Neural cell (in vitro differentiated cells): ENCODE measurements around the gene BPI. TPM values are rescaled to one million over a fixed set of nuclear protein-coding genes. Genes with fewer than 3 reads are reported as not detected.

Experiments
- H2AFZ ChIP-seq: fragments of 200-600, 300-800 bp; sonication (generic), shearing (Covaris generic); 2 replicates; pipeline ENCODE4 v1.6.0; 2014; ENCODE audit warnings: low read depth, mild to moderate bottlenecking, antibody characterized with exemption, low read length, moderate library complexity
- H3F3A ChIP-seq: fragments of 200-600 bp; shearing (Covaris generic); 2 replicates; pipeline ENCODE4 v1.6.1; 2016; ENCODE audit warnings: mild to moderate bottlenecking, moderate library complexity, mixed read lengths, antibody characterized with exemption, low read length; ENCODE audit not compliant: insufficient read depth, poor library complexity, severe bottlenecking
- H3K27ac ChIP-seq: fragments of 200-600, 300-800 bp; sonication (generic), shearing (Covaris generic); 2 replicates; pipeline ENCODE4 v1.5.1; 2014; ENCODE audit warnings: mild to moderate bottlenecking, low read length, moderate library complexity
- H3K27me3 ChIP-seq: fragments of 300-800, 200-600 bp; sonication (generic), shearing (Covaris generic); 2 replicates; pipeline ENCODE4 v1.6.0; 2014; ENCODE audit warnings: mild to moderate bottlenecking, low read depth, low read length, moderate library complexity; ENCODE audit not compliant: insufficient read depth
- H3K36me3 ChIP-seq: fragments of 300-800, 200-600 bp; sonication (generic), shearing (Covaris generic); 2 replicates; pipeline ENCODE4 v1.5.1; 2014; ENCODE audit warnings: mild to moderate bottlenecking, antibody characterized with exemption, low read length, moderate library complexity; ENCODE audit not compliant: insufficient read depth
- H3K4me2 ChIP-seq: fragments of 300-800, 200-600 bp; sonication (generic), shearing (Covaris generic); 2 replicates; pipeline ENCODE4 v1.6.0; 2014; ENCODE audit warnings: mild to moderate bottlenecking, low read length
- H3K4me3 ChIP-seq: fragments of 300-800, 200-600 bp; sonication (generic), shearing (Covaris generic); 2 replicates; pipeline ENCODE4 v1.5.1; 2014; ENCODE audit warnings: mild to moderate bottlenecking, low read length, moderate library complexity
- H3K79me2 ChIP-seq: fragments of 200-600 bp; shearing (Covaris generic); replicated peaks from 2 replicates; pipeline ENCODE4 v1.6.0; 2014; ENCODE audit warnings: mild to moderate bottlenecking, low read length, moderate library complexity; ENCODE audit not compliant: insufficient read depth
- H3K9ac ChIP-seq: fragments of 300-800, 200-600 bp; sonication (generic), shearing (Covaris generic); 2 replicates; pipeline ENCODE4 v1.6.1; 2016; ENCODE audit warnings: mild to moderate bottlenecking, low read length, mixed read lengths
- H3K9me2 ChIP-seq: fragments of 200-600 bp; shearing (Covaris generic); 2 replicates; pipeline ENCODE4 v1.6.1; 2016; ENCODE audit warnings: mild to moderate bottlenecking, low read length, mixed read lengths; ENCODE audit not compliant: insufficient read depth
- H3K9me3 ChIP-seq: fragments of 200-600, 300-800 bp; sonication (generic), shearing (Covaris generic); 2 replicates; pipeline ENCODE4 v1.6.1; 2016; ENCODE audit warnings: mild to moderate bottlenecking, mixed run types, low read length, moderate library complexity, mixed read lengths
- H4K20me1 ChIP-seq: fragments of 200-600 bp; shearing (Covaris generic); 2 replicates; pipeline ENCODE4 v1.6.1; 2016; ENCODE audit warnings: mild to moderate bottlenecking, mixed run types; ENCODE audit not compliant: insufficient read depth
- CTCF ChIP-seq: fragments of 450-650 bp; IDR thresholded peaks from 2 replicates; pipeline ENCODE4 v1.5.1; 2014; ENCODE audit warnings: antibody characterized with exemption, mild to moderate bottlenecking, moderate library complexity; ENCODE audit not compliant: poor library complexity, severe bottlenecking
- EP300 ChIP-seq: fragments of 450-650 bp; conservative IDR thresholded peaks from 2 replicates; pipeline ENCODE4 v1.6.1; 2014; ENCODE audit warnings: antibody characterized with exemption, mild to moderate bottlenecking, moderate library complexity; ENCODE audit not compliant: poor library complexity, severe bottlenecking
- EZH2 ChIP-seq: fragments of 200-600, 300-800 bp; shearing (Covaris generic), sonication (generic); IDR thresholded peaks from 2 replicates; pipeline ENCODE4 v1.6.1; 2014; ENCODE audit warnings: antibody characterized with exemption, low read length, borderline replicate concordance, mild to moderate bottlenecking; ENCODE audit not compliant: insufficient read depth, poor library complexity, severe bottlenecking
- MXI1 ChIP-seq: fragments of 450-650 bp; conservative IDR thresholded peaks from 2 replicates; pipeline ENCODE4 v1.6.1; 2014; ENCODE audit warnings: antibody characterized with exemption, mild to moderate bottlenecking; ENCODE audit not compliant: poor library complexity, severe bottlenecking
- POLR2AphosphoS5 ChIP-seq: IDR thresholded peaks from 2 replicates; pipeline ENCODE4 v1.6.1; 2012
- RAD21 ChIP-seq: fragments of 450-650 bp; conservative IDR thresholded peaks from 2 replicates; pipeline ENCODE4 v1.6.1; 2014; ENCODE audit warnings: antibody characterized with exemption, mild to moderate bottlenecking, moderate library complexity
- SMC3 ChIP-seq: fragments of 450-650 bp; conservative IDR thresholded peaks from 2 replicates; pipeline ENCODE4 v1.6.1; 2014; ENCODE audit warnings: antibody characterized with exemption, mild to moderate bottlenecking, moderate library complexity; ENCODE audit not compliant: poor library complexity
- TAF1 ChIP-seq: IDR thresholded peaks from 2 replicates; pipeline ENCODE4 v1.6.1; 2012; ENCODE audit warnings: low read depth
- polyA plus RNA-seq: library from polyadenylated mRNA; depleted of rRNA; stranded (reverse); fragments of >200 nt; gene quantifications from 2 replicates; pipeline ENCODE4 v1.2.3, GENCODE V29; 2014
- TF ChIP-seq, protein P1 (sequence below): IDR thresholded peaks from 2 replicates; pipeline ENCODE4 v1.6.1; 2012; ENCODE audit warnings: borderline replicate concordance

BPI gene
- polyA plus RNA-seq, 1 donor from 2014 or later, result not detected

DNA sequence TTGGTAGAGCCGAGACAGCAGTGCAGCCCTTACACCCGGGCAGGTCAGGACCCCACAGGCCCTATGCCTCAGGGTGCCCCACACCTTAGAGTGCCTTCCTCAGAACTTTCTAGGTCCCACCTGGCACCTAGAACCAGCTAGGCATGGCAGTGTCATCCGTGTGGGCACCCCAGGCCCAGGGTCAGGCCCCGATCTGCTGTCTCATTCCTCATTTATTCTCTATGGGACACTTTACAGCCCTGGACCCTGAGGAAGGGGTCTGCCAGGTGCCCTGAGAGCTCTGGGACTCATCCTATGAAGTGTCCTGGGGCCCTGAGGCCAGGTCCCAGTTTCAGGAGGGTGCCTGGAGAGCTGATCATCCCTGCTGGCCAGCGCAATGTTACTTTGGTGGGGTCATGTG lies 8.1 kb upstream of the BPI start:
- H3K9me2 ChIP-seq, result no peaks in the 10 kb centered on the region
- H3K4me3 ChIP-seq, result no peak overlapping the region
- no peaks in the 10 kb centered on the region for H3K79me2 ChIP-seq
- H4K20me1 ChIP-seq, result no peaks in the 10 kb centered on the region
- no peaks in the 10 kb centered on the region for H3K27me3 ChIP-seq
- H3K9me3 ChIP-seq, result no peaks in the 10 kb centered on the region
- H3K9ac ChIP-seq, result no peak overlapping the region
- no peak overlapping the region for H2AFZ ChIP-seq
- TF ChIP-seq CTCF, result no peak
- no peak for TF ChIP-seq EP300
- TF ChIP-seq TAF1, result no peak
- TF ChIP-seq, protein P1, sequence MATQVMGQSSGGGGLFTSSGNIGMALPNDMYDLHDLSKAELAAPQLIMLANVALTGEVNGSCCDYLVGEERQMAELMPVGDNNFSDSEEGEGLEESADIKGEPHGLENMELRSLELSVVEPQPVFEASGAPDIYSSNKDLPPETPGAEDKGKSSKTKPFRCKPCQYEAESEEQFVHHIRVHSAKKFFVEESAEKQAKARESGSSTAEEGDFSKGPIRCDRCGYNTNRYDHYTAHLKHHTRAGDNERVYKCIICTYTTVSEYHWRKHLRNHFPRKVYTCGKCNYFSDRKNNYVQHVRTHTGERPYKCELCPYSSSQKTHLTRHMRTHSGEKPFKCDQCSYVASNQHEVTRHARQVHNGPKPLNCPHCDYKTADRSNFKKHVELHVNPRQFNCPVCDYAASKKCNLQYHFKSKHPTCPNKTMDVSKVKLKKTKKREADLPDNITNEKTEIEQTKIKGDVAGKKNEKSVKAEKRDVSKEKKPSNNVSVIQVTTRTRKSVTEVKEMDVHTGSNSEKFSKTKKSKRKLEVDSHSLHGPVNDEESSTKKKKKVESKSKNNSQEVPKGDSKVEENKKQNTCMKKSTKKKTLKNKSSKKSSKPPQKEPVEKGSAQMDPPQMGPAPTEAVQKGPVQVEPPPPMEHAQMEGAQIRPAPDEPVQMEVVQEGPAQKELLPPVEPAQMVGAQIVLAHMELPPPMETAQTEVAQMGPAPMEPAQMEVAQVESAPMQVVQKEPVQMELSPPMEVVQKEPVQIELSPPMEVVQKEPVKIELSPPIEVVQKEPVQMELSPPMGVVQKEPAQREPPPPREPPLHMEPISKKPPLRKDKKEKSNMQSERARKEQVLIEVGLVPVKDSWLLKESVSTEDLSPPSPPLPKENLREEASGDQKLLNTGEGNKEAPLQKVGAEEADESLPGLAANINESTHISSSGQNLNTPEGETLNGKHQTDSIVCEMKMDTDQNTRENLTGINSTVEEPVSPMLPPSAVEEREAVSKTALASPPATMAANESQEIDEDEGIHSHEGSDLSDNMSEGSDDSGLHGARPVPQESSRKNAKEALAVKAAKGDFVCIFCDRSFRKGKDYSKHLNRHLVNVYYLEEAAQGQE, result no peak
- H3K36me3 ChIP-seq, result no peaks in the 10 kb centered on the region
- no peaks in the 10 kb centered on the region for H3F3A ChIP-seq
- no peak overlapping the region for H3K4me2 ChIP-seq
- H3K27ac ChIP-seq, result no peak overlapping the region

DNA sequence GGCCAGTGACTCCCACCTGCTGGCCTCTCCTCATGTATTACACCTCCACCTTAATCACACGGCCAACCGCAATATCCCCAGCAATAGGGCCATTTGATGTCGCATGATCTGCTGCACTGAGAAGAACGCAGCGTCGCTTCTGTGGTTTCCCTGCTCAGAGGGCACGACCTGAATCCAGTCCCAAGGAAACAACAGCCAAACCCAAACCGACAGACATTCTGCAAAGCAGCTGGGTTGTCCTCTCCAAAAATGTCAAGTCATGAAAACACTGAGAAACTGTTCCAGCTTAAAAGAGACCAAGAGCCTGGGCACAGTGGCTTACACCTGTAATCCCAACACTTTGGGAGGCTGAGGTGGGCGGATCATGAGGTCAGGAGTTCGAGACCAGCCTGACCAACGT lies 7.5 kb upstream of the BPI start:
- Histone ChIP-seq H3K9me2 (no peaks in the 10 kb centered on the region), H2AFZ (no peak overlapping the region)

More for the DNA sequence above, 7.5 kb upstream of the BPI start:
- H3K4me3 ChIP-seq, result no peak overlapping the region
- H3K9me3 ChIP-seq, result no peaks in the 10 kb centered on the region
- no peak overlapping the region for H3K4me2 ChIP-seq
- H3K9ac ChIP-seq, result no peak overlapping the region
- no peaks in the 10 kb centered on the region for H3F3A ChIP-seq
- H3K79me2 ChIP-seq, result no peaks in the 10 kb centered on the region
- H4K20me1 ChIP-seq, result no peaks in the 10 kb centered on the region
- no peaks in the 10 kb centered on the region for H3K27me3 ChIP-seq
- no peaks in the 10 kb centered on the region for H3K36me3 ChIP-seq
- H3K27ac ChIP-seq, result no peak overlapping the region
- no peak for TF ChIP-seq TAF1
- TF ChIP-seq, protein P1, result no peak
- no peak for TF ChIP-seq MXI1
- TF ChIP-seq POLR2AphosphoS5, result no peak
- no peak for TF ChIP-seq SMC3
- no peak for TF ChIP-seq CTCF
- no peak for TF ChIP-seq EZH2
- TF ChIP-seq RAD21, result no peak
- TF ChIP-seq EP300, result no peak
